ENCODE results near the gene ANO10. TPM values are rescaled to one million over a fixed set of nuclear protein-coding genes. Genes with fewer than 3 reads are reported as not detected.

The ANO10 gene
- total and polyA plus RNA-seq, 2 donors (not counting 1 experiment from before 2014, with no cell fraction given) = 1.9 to 10.6 TPM

GRCh38 chr3:43418601-43419272, 203.1 kb downstream of the ANO10 start:
- Histone ChIP-seq H3K9me3 (ENCODE audit: control extremely low read depth in 1 of 3, control insufficient read depth in 2 of 3, insufficient read depth in 1 of 3, low read length in 2 of 3) (no peaks in the 10 kb centered on the region), H3K79me2 (ENCODE audit: control insufficient read depth, insufficient read depth, low read length) (no peaks in the 10 kb centered on the region), H3K4me1 (ENCODE audit: control insufficient read depth in 2 of 2, insufficient read depth in 2 of 2, low read length in 2 of 2) (no peaks in the 10 kb centered on the region), H3K27ac (ENCODE audit: low read length in 2 of 2) (no peak overlapping the region), H3K9ac (ENCODE audit: low read length) (no peak overlapping the region), H3K4me2 (replicated peaks; ENCODE audit: low read depth, low read length, poor library complexity, severe bottlenecking) (no peak overlapping the region), H3K27me3 (replicated peaks in 1 of 4; ENCODE audit: control extremely low read depth in 1 of 4, control insufficient read depth in 3 of 4, insufficient read depth in 4 of 4, low read length in 3 of 4) (no peaks in the 10 kb centered on the region), H3K4me3 (ENCODE audit: control extremely low read depth in 1 of 5, extremely low read depth in 1 of 5, insufficient read depth in 1 of 5, low read depth in 2 of 5, low read length in 4 of 5) (no peak overlapping the region), H4K20me1 (ENCODE audit: control insufficient read depth, insufficient read depth, low read length, poor library complexity, severe bottlenecking) (no peaks in the 10 kb centered on the region), H3K36me3 (replicated peaks in 1 of 2; ENCODE audit: control extremely low read depth in 1 of 2, control insufficient read depth in 1 of 2, extremely low read depth in 1 of 2, insufficient read depth in 2 of 2, low read length in 1 of 2) (no peaks in the 10 kb centered on the region), H2AFZ (ENCODE audit: insufficient read depth, low read depth, low read length, poor library complexity, severe bottlenecking) (no peak overlapping the region)
- ChIA-PET CTCF (no interaction called here), POLR2A (no interaction called here)
- Mint-ChIP-seq H3K27me3 (no peaks in the 10 kb centered on the region), H3K4me1 (no peaks in the 10 kb centered on the region), H3K9me3 (ENCODE audit: insufficient read depth) (no peaks in the 10 kb centered on the region), H3K27ac (no peak overlapping the region), H3K4me3 (no peak overlapping the region)
- ATAC-seq (ENCODE audit: low read depth) (no peak), DNase-seq (no peak)
- TF ChIP-seq EZH2 (IDR thresholded peaks at IDR 0.05; ENCODE audit: borderline replicate concordance, insufficient read depth, low read depth, low read length, poor library complexity, severe bottlenecking) (no peak), CTCF (IDR thresholded peaks at IDR 0.05) (no peak)
- 100% methylated on average over 4 of the region's 8 CpGs for WGBS (ENCODE audit: insufficient coverage)
- intact Hi-C loops (cut with micrococcal nuclease) = no loop called here

GRCh38 chr3:43417133-43417532, 204.7 kb downstream of the ANO10 start:
- H3K27me3 Mint-ChIP-seq = no peaks in the 10 kb centered on the region
- Histone ChIP-seq H3K9me3 (ENCODE audit: control extremely low read depth in 1 of 3, control insufficient read depth in 2 of 3, insufficient read depth in 1 of 3, low read length in 2 of 3) (peaks cover 0 to 5% (median 0%) of the 10 kb centered on the region in 3 donors), H3K4me3 (ENCODE audit: control extremely low read depth in 1 of 5, extremely low read depth in 1 of 5, insufficient read depth in 1 of 5, low read depth in 2 of 5, low read length in 4 of 5) (no peak overlapping the region), H3K4me2 (replicated peaks; ENCODE audit: low read depth, low read length, poor library complexity, severe bottlenecking) (no peak overlapping the region), H3K27ac (ENCODE audit: low read length in 2 of 2) (no peak overlapping the region), H3K4me1 (ENCODE audit: control insufficient read depth in 2 of 2, insufficient read depth in 2 of 2, low read length in 2 of 2) (no peaks in the 10 kb centered on the region), H3K27me3 (replicated peaks in 1 of 4; ENCODE audit: control extremely low read depth in 1 of 4, control insufficient read depth in 3 of 4, insufficient read depth in 4 of 4, low read length in 3 of 4) (no peaks in the 10 kb centered on the region), H4K20me1 (ENCODE audit: control insufficient read depth, insufficient read depth, low read length, poor library complexity, severe bottlenecking) (no peaks in the 10 kb centered on the region), H2AFZ (ENCODE audit: insufficient read depth, low read depth, low read length, poor library complexity, severe bottlenecking) (no peak overlapping the region), H3K9ac (ENCODE audit: low read length) (no peak overlapping the region), H3K36me3 (replicated peaks in 1 of 2; ENCODE audit: control extremely low read depth in 1 of 2, control insufficient read depth in 1 of 2, extremely low read depth in 1 of 2, insufficient read depth in 2 of 2, low read length in 1 of 2) (no peaks in the 10 kb centered on the region), H3K79me2 (ENCODE audit: control insufficient read depth, insufficient read depth, low read length) (no peaks in the 10 kb centered on the region)
- no peaks in the 10 kb centered on the region for H3K9me3 Mint-ChIP-seq (ENCODE audit: insufficient read depth)
- ChIA-PET CTCF (no interaction called here), POLR2A (no interaction called here)
- no peak overlapping the region for H3K27ac Mint-ChIP-seq
- no peak for DNase-seq
- intact Hi-C loops (cut with micrococcal nuclease) = no loop called here
- ATAC-seq (ENCODE audit: low read depth) = no peak
- WGBS (ENCODE audit: insufficient coverage) = 90% methylated on average over 8 of the region's 11 CpGs
- no peak for TF ChIP-seq EZH2 (IDR thresholded peaks at IDR 0.05; ENCODE audit: borderline replicate concordance, insufficient read depth, low read depth, low read length, poor library complexity, severe bottlenecking)
- TF ChIP-seq CTCF (IDR thresholded peaks at IDR 0.05) = no peak
- no peak overlapping the region for H3K4me3 Mint-ChIP-seq
- H3K4me1 Mint-ChIP-seq = no peaks in the 10 kb centered on the region

Measured in B cell (primary cell).